Lung (tissue), 12 donors: Measurements from ENCODE around the gene NGF. TPM values are rescaled to one million over a fixed set of nuclear protein-coding genes. Genes with fewer than 3 reads are reported as not detected.

Experiments
- ATAC-seq: fragments of 200-7000 bp; cut with Tn5 transposase; one replicate; pipeline ENCODE4 v1.9.1; 2020; ENCODE audit warnings: moderate number of reproducible peaks; ENCODE audit not compliant: insufficient read depth, low FRiP score
- DNase-seq, 3 donors: peaks; one replicate each; pipeline ENCODE4 v3.0.0-alpha.2; 2013 to 2017
- H3K27ac ChIP-seq, 2 donors: one replicate each; pipeline ENCODE4 v1.5.1; 2013; ENCODE audit warnings: mild to moderate bottlenecking in 2 of 2, moderate library complexity in 2 of 2, control low read depth in 1 of 2, inconsistent platforms in 1 of 2, low read depth in 1 of 2, low read length in 1 of 2
- H3K27me3 ChIP-seq, 3 donors: one replicate each; pipeline ENCODE4 v1.5.1; 2013; ENCODE audit warnings: low read length in 2 of 3; ENCODE audit not compliant: control insufficient read depth in 3 of 3, insufficient read depth in 3 of 3
- H3K36me3 ChIP-seq, 4 donors: one replicate each; pipeline ENCODE4 v1.5.1; 2013; ENCODE audit warnings: low read length in 4 of 4, mild to moderate bottlenecking in 1 of 4, moderate library complexity in 1 of 4; ENCODE audit not compliant: control insufficient read depth in 4 of 4, insufficient read depth in 4 of 4
- H3K4me1 ChIP-seq, 5 donors: one replicate each; pipeline ENCODE4 v1.5.1; 2013; ENCODE audit warnings: low read length in 5 of 5, mild to moderate bottlenecking in 2 of 5, moderate library complexity in 1 of 5; ENCODE audit not compliant: control insufficient read depth in 5 of 5, insufficient read depth in 5 of 5
- H3K4me3 ChIP-seq: one replicate; pipeline ENCODE4 v1.5.1; 2013; ENCODE audit warnings: mild to moderate bottlenecking, control low read depth, moderate library complexity
- H3K9ac ChIP-seq, 2 donors: one replicate each; pipeline ENCODE4 v1.5.1; 2013; ENCODE audit warnings: low read length in 2 of 2, control low read depth in 1 of 2; ENCODE audit not compliant: insufficient read depth in 1 of 2
- H3K9me3 ChIP-seq, 4 donors: one replicate each; pipeline ENCODE4 v1.5.1; 2013; ENCODE audit warnings: low read length in 3 of 4, mild to moderate bottlenecking in 1 of 4, moderate library complexity in 1 of 4; ENCODE audit not compliant: control insufficient read depth in 4 of 4, insufficient read depth in 3 of 4
- WGBS, 2 donors: extraction: QIAGEN DNeasy Blood & Tissue Kit; methylation state at CpG; one replicate each; pipeline ENCODE4 v1.1.7; 2013; 5-methylcytosine and 5-hydroxymethylcytosine counted together
- polyA plus RNA-seq, 2 donors: library from polyadenylated mRNA; stranded (reverse); fragments of 200-250 nt; gene quantifications; one replicate each; pipeline ENCODE4 v1.2.1, GENCODE V29; 2013
- total RNA-seq, 2 donors: library from RNA; depleted of rRNA in 1 of 2; stranded (reverse); fragments of >200 nt in 1 of 2; gene quantifications; one replicate each; pipeline ENCODE4 v1.2.1, GENCODE V29; 2014 to 2021
- TF ChIP-seq, protein P1 (sequence below): IDR thresholded peaks from 2 replicates; pipeline ENCODE4 v1.5.1; 2012; ENCODE audit warnings: mild to moderate bottlenecking; ENCODE audit errors: control extremely low read depth, extremely low read depth
- donor health status: control.
- donor health status: control.
- donor health status: Bipolar disorder and iron deficiency.
- donor health status: healthy.
- donor health status: DM: yes; HTN: yes; CAD: no.

The NGF gene
- total and polyA plus RNA-seq, 4 donors = 0.40 to 1.7 (median 0.50) TPM

- no peak for DNase-seq
- H3K27me3 ChIP-seq = peaks cover 0 to under 1% (median 0%) of the 10 kb centered on the region in 3 donors
- peaks cover 0 to 2% (median 0%) of the 10 kb centered on the region in 4 donors for H3K9me3 ChIP-seq
- TF ChIP-seq, protein P1, sequence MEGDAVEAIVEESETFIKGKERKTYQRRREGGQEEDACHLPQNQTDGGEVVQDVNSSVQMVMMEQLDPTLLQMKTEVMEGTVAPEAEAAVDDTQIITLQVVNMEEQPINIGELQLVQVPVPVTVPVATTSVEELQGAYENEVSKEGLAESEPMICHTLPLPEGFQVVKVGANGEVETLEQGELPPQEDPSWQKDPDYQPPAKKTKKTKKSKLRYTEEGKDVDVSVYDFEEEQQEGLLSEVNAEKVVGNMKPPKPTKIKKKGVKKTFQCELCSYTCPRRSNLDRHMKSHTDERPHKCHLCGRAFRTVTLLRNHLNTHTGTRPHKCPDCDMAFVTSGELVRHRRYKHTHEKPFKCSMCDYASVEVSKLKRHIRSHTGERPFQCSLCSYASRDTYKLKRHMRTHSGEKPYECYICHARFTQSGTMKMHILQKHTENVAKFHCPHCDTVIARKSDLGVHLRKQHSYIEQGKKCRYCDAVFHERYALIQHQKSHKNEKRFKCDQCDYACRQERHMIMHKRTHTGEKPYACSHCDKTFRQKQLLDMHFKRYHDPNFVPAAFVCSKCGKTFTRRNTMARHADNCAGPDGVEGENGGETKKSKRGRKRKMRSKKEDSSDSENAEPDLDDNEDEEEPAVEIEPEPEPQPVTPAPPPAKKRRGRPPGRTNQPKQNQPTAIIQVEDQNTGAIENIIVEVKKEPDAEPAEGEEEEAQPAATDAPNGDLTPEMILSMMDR = no peak
- H3K36me3 ChIP-seq = no peaks in the 10 kb centered on the region
- H3K4me1 ChIP-seq = peaks cover 0 to 8% (median 0%) of the 10 kb centered on the region in 5 donors
- 64 to 80% methylated on average over 3 of the region's 3 CpGs for WGBS, 2 donors
- H3K27ac ChIP-seq = no peak overlapping the region
- no peak for ATAC-seq
- H3K9ac ChIP-seq = no peak overlapping the region
- H3K4me3 ChIP-seq = no peak overlapping the region
Measured at GRCh38 chr1:115329965-115330364, 8.1 kb downstream of the NGF start.

- Histone ChIP-seq H3K27ac (no peak overlapping the region), H3K9me3 (no peaks in the 10 kb centered on the region), H3K4me3 (no peak overlapping the region), H3K9ac (no peak overlapping the region), H3K36me3 (no peaks in the 10 kb centered on the region), H3K4me1 (peaks cover 0 to 8% (median 0%) of the 10 kb centered on the region in 5 donors), H3K27me3 (no peaks in the 10 kb centered on the region)
- DNase-seq (no peak), ATAC-seq (no peak)
- 65 to 85% methylated on average over 3 of the region's 3 CpGs for WGBS, 2 donors
- TF ChIP-seq, protein P1 = no peak
Measured at GRCh38 chr1:115327270-115327669, 10.8 kb downstream of the NGF start.

GRCh38 chr1:115326419-115326818 lies 11.6 kb downstream of the NGF start:
- Histone ChIP-seq H3K9me3 (no peaks in the 10 kb centered on the region), H3K4me3 (no peak overlapping the region), H3K9ac (no peak overlapping the region), H3K4me1 (peaks cover 0 to 4% (median 0%) of the 10 kb centered on the region in 5 donors), H3K36me3 (no peaks in the 10 kb centered on the region), H3K27me3 (no peaks in the 10 kb centered on the region), H3K27ac (no peak overlapping the region)
- no peak for ATAC-seq
- no peak for DNase-seq
- 86 to 89% methylated on average over 6 of the region's 6 CpGs for WGBS, 2 donors
- TF ChIP-seq, protein P1 = no peak

- DNase-seq = no peak
- Histone ChIP-seq H3K4me1 (peaks cover 0 to 4% (median 0%) of the 10 kb centered on the region in 5 donors), H3K9me3 (no peaks in the 10 kb centered on the region), H3K27me3 (no peaks in the 10 kb centered on the region), H3K36me3 (no peaks in the 10 kb centered on the region), H3K27ac (no peak overlapping the region), H3K4me3 (no peak overlapping the region), H3K9ac (no peak overlapping the region)
- TF ChIP-seq, protein P1 = no peak
- ATAC-seq = no peak
- 61 to 77% methylated on average over 5 of the region's 5 CpGs for WGBS, 2 donors
Measured at GRCh38 chr1:115325874-115326273, 12.2 kb downstream of the NGF start.
